ENCODE measurements around the gene TMEM179. TPM values are rescaled to one million over a fixed set of nuclear protein-coding genes. Genes with fewer than 3 reads are reported as not detected.
"Not testable (repeated sequence)": the region's sequence is repeated elsewhere in the genome, so short reads cannot be mapped to it uniquely, and the experiment has no call there.

The TMEM179 gene
- polyA plus RNA-seq (2011; rRNA removed) (0.10 TPM in 1 of 2 replicates, not detected in the other), polyA minus RNA-seq (2011; rRNA and poly(A)+ RNA removed) (0.14 TPM in 1 of 2 replicates, not detected in the other)

DNA sequence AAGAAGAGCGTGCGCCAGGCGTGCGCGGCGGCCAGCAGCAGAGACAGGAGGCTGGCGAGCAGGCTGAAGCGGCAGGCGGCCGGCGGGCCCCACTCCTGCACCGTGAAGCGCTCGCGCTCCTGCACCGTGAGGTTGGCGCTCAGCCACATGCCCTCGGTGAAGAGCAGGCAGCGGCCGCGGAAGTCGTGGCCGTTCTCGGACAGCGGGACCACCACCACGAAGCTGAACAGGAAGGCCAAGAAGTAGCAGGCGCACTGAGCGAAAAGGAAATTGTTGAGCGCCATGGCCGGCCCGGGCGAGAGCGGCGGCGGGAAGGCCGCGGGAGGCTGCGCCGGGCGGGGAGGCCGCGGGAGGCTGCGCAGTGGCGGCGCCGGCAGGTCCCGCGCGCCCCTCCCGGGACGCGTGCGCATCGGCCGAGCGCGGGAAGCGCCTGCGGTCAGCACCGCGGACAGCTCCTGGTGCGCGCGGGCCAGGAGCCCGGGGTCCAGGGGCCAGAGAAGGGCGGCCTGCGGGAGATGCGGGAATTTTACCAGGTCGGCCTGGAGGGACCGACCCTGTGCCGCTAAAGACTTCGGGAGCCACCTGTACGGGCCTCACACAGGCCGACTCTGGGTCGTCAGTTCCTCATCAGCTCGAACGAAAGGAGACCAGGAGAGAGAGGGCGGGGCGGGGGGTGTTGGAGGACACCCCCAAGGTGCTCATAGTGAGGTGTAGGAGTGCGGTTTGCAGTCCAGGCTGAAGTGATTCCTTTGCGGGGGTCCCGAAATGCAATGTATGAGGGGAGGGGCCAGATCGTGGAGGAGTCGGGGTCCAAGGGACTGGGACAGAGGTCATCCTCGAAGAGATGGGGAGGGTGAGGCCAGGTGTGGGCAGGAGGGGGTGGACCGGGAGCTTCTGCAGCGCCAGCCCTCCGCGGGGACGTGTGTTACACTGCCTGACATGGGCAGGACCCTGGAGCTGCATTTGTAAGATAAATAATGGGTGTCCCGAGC lies at the start of gene TMEM179:
Gene TMEM179, minus strand, starts transcription at position 315 of the 992 bp plus-strand sequence. Its CDS starts 31 bp downstream, at position 284.
- Histone ChIP-seq H3K9me3 (ENCODE audit: control insufficient read depth, insufficient read depth, low read length) (no peaks in the 10 kb centered on the region), H3K27me3 (ENCODE audit: control insufficient read depth, insufficient read depth, low read length) (peaks cover 16% of the 10 kb centered on the region), H3K27ac (ENCODE audit: low read depth, low read length) (no peak within 1 kb of the TSS), H3K4me3 (ENCODE audit: low read depth, low read length) (no peak within 1 kb of the TSS)
- POLR2A ChIA-PET = no interaction called here
- TF ChIP-seq, protein P1, sequence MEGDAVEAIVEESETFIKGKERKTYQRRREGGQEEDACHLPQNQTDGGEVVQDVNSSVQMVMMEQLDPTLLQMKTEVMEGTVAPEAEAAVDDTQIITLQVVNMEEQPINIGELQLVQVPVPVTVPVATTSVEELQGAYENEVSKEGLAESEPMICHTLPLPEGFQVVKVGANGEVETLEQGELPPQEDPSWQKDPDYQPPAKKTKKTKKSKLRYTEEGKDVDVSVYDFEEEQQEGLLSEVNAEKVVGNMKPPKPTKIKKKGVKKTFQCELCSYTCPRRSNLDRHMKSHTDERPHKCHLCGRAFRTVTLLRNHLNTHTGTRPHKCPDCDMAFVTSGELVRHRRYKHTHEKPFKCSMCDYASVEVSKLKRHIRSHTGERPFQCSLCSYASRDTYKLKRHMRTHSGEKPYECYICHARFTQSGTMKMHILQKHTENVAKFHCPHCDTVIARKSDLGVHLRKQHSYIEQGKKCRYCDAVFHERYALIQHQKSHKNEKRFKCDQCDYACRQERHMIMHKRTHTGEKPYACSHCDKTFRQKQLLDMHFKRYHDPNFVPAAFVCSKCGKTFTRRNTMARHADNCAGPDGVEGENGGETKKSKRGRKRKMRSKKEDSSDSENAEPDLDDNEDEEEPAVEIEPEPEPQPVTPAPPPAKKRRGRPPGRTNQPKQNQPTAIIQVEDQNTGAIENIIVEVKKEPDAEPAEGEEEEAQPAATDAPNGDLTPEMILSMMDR (IDR thresholded peaks at IDR 0.05; ENCODE audit: low read depth, low read length) = no peak
- CTCF ChIA-PET = no interaction called here
- no peak for DNase-seq (ENCODE audit: low read depth, low spot score)

DNA sequence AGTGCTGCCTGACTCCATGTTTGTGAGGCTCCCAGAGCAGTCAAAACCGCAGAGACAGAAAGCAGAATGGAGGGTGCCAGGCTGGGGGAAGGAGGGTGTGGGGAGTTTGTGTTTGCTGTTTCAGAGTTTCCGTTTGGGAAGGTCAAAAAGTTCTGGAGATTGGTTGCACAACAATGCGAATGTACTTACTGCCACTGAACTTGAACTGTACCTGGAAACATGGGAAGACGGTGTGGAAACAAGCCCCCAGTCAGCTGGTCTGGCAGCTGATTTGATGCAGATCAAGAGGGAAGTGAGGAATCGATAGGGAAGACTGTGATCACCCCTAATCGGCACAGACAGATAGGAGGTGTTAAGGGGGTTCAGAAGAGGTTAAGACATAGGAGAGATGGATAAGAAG lies 49.5 kb upstream of the TMEM179 start:
- CTCF ChIA-PET = no interaction called here
- DNase-seq (ENCODE audit: low read depth, low spot score) = no peak
- Histone ChIP-seq H3K9me3 (ENCODE audit: control insufficient read depth, insufficient read depth, low read length) (peaks cover 36% of the 10 kb centered on the region), H3K4me3 (ENCODE audit: low read depth, low read length) (no peak overlapping the region), H3K27ac (ENCODE audit: low read depth, low read length) (no peak overlapping the region), H3K27me3 (ENCODE audit: control insufficient read depth, insufficient read depth, low read length) (peaks cover 11% of the 10 kb centered on the region)
- POLR2A ChIA-PET = no interaction called here
- TF ChIP-seq, protein P1 (IDR thresholded peaks at IDR 0.05; ENCODE audit: low read depth, low read length) = no peak

DNA sequence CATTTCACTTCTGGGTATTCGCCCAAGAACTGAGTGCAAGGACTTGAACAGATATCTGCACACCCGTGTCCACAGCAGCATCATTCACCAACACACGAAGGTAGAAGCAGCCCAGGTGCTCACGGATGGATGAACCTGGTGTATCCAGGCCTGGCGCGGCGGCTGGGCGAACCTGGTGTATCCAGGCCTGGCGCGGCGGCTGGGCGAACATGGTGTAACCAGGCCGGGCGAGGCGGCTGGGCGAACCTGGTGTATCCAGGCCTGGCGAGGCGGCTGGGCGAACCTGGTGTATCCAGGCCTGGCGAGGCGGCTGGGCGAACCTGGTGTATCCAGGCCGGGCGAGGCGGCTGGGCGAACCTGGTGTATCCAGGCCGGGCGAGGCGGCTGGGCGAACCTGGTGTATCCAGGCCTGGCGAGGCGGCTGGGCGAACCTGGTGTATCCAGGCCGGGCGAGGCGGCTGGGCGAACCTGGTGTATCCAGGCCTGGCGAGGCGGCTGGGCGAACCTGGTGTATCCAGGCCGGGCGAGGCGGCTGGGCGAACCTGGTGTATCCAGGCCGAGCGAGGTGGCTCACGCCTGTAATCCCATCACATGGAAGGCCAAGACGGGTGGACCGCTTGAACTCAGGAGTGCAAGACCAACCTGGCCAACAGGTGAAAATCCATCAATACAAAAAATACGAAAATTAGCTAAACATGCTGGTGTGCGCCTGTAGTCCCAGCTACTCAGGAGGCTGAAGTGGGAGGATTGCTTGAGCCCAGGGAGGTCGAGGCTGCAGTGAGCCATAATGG lies 48.8 kb upstream of the TMEM179 start:
- CTCF ChIA-PET; POLR2A ChIA-PET; H3K27ac ChIP-seq (ENCODE audit: low read depth, low read length); DNase-seq (ENCODE audit: low read depth, low spot score); H3K27me3 ChIP-seq (ENCODE audit: control insufficient read depth, insufficient read depth, low read length); H3K4me3 ChIP-seq (ENCODE audit: low read depth, low read length): not testable (repeated sequence)
- H3K9me3 ChIP-seq (ENCODE audit: control insufficient read depth, insufficient read depth, low read length) = peaks cover 36% of the 10 kb centered on the region

DNA sequence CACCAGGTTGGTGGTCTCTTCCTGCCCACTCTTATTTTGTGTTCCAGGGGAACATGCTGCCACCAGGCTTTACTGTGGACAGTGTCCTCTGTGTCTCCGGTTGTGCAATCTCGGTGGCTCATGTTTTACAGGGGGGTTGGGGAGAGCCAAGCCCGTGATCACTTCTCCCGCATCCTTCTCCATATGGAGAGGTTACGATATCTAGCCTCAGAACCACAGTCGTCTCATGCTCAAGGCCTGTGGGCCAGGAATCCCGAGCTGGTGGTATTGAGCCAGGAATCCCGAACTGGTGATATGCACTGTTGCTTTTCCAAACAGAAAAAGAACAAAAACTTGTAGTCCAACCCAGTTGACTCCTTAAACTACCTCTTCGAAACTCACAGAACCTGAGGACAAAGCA lies 47.8 kb upstream of the TMEM179 start:
- ChIA-PET POLR2A (no interaction called here), CTCF (interaction anchor here (1.1 to 1.4 kb wide), 2 partner anchors 26 to 174 kb away, joined by 3 to 7 read pairs; no protein-coding TSS in a partner anchor)
- TF ChIP-seq, protein P1 (IDR thresholded peaks at IDR 0.05; ENCODE audit: low read depth, low read length) = no peak
- H3K27me3 ChIP-seq (ENCODE audit: control insufficient read depth, insufficient read depth, low read length) = peaks cover 9% of the 10 kb centered on the region
- H3K27ac ChIP-seq (ENCODE audit: low read depth, low read length) = no peak overlapping the region
- no peak overlapping the region for H3K4me3 ChIP-seq (ENCODE audit: low read depth, low read length)
- no peak for DNase-seq (ENCODE audit: low read depth, low spot score)
- H3K9me3 ChIP-seq (ENCODE audit: control insufficient read depth, insufficient read depth, low read length) = peaks cover 36% of the 10 kb centered on the region

DNA sequence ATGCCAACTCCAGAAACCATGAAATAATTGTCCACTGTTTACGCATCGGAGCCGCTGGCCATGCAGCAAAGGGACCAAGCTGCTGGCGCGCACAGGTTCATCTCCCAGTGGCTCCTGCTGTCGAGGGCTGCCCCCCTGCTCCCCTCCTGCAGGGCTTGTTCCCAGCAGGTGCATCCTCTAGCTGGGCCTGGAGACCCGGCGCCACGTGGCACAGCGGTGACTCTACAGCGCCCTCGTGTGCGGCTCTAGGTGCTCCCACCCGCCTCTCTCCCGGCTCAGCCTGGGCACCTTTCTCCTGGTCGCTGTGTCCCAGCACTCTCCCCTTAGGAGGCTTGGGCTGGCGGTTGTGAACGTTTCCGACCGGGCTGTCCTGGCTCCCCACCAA lies 47.3 kb upstream of the TMEM179 start:
- Histone ChIP-seq H3K4me3 (ENCODE audit: low read depth, low read length) (no peak overlapping the region), H3K27ac (ENCODE audit: low read depth, low read length) (no peak overlapping the region), H3K27me3 (ENCODE audit: control insufficient read depth, insufficient read depth, low read length) (peaks cover 9% of the 10 kb centered on the region), H3K9me3 (ENCODE audit: control insufficient read depth, insufficient read depth, low read length) (peaks cover 36% of the 10 kb centered on the region)
- POLR2A ChIA-PET = no interaction called here
- TF ChIP-seq, protein P1 (IDR thresholded peaks at IDR 0.05; ENCODE audit: low read depth, low read length) = no peak
- no peak for DNase-seq (ENCODE audit: low read depth, low spot score)
- CTCF ChIA-PET = interaction anchor here (1.1 to 1.4 kb wide), 3 partner anchors 26 to 174 kb away, joined by 3 to 7 read pairs (median 7); no protein-coding TSS in a partner anchor

Data from AG04450 (cell line).